C4-2B (cell line): ENCODE measurements around the gene MAD2L1.

ENCODE experiments used
- ZFX ChIP-seq: fragments of 450-650 bp; IDR thresholded peaks from 2 replicates; pipeline ENCODE4 v1.6.1; 2017
- TF ChIP-seq, protein P1 (sequence below): fragments of 450-650 bp; conservative IDR thresholded peaks from 2 replicates; pipeline ENCODE4 v1.5.1; 2017; ENCODE audit warnings: mild to moderate bottlenecking

DNA sequence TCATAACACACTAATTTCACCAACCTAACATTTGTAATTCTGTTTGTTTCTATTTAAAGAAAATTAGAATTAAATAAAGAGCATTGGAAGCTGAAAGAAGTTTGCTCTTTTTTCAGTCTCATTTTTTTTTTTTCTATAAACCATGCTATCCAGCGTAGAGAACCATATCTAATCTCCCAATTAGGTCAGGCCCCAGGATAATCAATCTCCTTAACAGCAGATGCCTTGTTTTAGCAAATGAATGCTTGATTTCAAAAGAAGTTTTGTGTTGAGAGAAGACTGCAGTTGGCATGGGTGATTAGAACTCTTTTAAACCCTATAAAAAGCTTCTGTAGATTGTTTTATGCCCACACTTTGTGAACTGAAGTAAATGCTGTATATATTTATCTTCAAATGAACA is 15.6 kb upstream of the MAD2L1 start:
- TF ChIP-seq, protein P1, sequence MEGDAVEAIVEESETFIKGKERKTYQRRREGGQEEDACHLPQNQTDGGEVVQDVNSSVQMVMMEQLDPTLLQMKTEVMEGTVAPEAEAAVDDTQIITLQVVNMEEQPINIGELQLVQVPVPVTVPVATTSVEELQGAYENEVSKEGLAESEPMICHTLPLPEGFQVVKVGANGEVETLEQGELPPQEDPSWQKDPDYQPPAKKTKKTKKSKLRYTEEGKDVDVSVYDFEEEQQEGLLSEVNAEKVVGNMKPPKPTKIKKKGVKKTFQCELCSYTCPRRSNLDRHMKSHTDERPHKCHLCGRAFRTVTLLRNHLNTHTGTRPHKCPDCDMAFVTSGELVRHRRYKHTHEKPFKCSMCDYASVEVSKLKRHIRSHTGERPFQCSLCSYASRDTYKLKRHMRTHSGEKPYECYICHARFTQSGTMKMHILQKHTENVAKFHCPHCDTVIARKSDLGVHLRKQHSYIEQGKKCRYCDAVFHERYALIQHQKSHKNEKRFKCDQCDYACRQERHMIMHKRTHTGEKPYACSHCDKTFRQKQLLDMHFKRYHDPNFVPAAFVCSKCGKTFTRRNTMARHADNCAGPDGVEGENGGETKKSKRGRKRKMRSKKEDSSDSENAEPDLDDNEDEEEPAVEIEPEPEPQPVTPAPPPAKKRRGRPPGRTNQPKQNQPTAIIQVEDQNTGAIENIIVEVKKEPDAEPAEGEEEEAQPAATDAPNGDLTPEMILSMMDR = no peak
- no peak for TF ChIP-seq ZFX
